ENCODE data around the gene COG2.
"Not testable (repeated sequence)": the region's sequence is repeated elsewhere in the genome, so short reads cannot be mapped to it uniquely, and the experiment has no call there.

COG2 gene, protein sequence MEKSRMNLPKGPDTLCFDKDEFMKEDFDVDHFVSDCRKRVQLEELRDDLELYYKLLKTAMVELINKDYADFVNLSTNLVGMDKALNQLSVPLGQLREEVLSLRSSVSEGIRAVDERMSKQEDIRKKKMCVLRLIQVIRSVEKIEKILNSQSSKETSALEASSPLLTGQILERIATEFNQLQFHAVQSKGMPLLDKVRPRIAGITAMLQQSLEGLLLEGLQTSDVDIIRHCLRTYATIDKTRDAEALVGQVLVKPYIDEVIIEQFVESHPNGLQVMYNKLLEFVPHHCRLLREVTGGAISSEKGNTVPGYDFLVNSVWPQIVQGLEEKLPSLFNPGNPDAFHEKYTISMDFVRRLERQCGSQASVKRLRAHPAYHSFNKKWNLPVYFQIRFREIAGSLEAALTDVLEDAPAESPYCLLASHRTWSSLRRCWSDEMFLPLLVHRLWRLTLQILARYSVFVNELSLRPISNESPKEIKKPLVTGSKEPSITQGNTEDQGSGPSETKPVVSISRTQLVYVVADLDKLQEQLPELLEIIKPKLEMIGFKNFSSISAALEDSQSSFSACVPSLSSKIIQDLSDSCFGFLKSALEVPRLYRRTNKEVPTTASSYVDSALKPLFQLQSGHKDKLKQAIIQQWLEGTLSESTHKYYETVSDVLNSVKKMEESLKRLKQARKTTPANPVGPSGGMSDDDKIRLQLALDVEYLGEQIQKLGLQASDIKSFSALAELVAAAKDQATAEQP

DNA sequence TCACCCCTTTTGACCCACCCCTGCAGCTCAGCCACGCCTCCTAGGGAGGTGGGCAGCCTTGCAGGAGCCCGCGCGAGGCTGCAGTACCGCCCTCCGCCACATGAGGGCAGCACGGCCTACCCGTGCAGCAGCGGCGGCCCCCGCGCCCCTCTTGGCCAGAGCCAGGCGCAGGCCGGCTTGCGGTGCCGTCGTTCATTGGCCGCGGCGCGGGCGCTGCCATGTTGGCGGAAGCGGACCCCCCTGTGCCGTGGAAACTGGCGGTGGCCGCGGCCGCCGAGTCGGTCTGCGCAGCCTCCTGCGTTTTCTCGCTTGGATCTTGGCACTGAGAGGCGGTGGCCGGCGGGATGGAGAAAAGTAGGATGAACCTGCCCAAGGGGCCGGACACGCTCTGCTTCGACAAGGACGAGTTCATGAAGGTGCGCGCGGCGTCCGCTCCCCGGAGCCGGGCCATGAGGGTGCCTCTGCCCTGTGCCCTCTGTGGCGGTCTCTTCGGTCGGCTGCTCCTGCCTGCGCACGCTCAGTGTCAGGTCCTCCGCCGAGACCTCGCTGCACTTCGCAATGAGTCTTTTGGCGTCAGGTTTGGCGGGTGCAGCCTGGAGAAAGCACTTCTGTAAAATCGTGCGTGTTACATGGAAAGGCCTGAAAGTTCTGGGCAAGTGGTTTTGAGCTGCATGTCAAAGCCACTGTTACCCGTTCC lies at the start of gene COG2:
Gene COG2, plus strand, starts transcription at position 219 of the 697 bp plus-strand sequence. Its CDS starts 126 bp downstream, at position 345.
- peak; percentile 98 for DNase-seq

DNA sequence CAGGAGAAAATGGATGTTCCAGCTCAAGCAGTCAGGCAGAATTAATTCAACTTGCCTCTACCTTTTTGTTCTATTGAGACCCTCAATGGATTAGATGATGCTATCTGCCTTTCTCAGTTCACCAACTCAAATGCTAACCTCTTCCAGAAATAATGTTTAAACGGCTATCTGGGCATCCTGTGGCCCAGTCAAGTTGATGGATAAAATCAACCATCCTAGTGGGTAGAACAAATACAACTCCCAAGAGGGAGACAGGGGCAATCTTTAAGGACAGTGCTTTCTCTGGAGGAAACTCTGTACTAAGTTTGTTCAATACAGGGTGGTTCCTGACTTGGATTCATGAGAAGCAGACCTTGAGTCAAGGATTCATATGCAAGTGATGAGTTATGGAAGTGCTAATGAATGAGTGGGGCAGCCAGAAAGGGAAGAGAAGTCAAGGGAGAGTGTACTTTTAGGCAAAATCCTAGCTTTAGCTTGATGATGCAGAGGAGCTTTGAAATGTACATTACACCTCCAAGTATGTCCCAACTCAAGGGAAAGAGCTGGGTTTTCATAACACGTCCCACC lies 49.4 kb upstream of the COG2 start:
- no peak for DNase-seq

DNA sequence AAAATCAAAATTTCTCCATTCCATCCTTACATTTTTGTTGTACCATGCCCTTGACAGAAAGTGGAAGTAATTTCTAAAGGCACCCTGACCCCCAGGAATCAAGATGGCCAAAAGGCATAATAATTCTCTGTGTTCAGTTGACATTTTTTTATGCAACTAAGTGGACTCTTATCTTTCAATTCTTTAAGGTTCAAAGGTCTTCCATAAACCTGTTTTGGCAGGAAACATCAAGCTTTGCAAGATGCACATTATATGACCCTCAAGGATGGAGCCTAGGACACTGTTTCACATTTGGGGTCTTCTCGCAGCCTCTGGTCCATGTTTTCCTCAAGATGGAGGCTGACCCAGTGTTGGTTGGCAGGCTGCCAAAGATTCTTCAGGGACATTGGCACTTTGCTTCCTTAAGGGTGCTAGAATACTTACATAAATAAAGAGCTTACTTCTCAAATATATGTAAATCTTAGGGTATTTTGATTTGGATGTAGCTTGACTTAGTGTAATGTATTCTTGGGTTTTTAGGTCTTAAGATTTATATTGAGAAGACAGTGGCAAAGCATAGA lies 48.0 kb upstream of the COG2 start:
- DNase-seq, result no peak

DNA sequence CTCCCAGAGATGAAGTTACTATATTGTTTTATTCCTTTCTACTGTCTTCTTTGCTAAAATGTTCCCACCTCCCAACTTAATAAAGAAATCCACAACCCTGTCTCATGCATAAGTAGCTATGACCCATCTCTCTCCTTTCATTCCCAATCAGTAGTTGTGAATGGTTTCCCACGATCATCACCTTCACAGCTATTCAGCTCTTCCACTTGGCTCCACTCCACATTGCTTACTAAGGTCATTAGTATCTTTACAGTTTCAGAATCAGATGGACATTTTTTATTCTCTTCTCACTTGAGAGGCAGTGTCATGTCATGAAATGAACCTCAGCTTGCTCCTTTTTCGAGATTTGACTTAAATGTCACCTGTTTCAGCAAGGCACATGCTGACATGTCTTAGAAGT lies 47.1 kb upstream of the COG2 start:
- DNase-seq, result no peak

DNA sequence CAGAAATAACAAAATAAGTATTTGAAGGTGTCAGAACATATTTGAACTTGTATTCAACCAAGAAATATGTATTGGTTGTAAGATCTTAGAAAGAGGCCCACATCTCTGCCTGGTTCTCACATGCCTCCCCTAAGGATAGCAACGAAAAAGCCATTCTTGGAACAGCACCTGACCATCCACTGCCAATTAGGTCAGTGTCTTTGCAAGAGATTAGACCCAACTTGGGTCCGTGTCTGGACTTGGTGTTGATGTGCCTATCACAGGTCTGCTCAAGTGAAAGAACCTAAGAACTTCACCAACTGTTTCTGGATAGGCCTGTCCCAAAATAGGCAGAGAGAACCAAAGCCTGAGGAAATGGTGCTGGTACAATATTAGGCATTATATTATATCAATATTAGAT lies 46.0 kb upstream of the COG2 start:
- no peak for DNase-seq

DNA sequence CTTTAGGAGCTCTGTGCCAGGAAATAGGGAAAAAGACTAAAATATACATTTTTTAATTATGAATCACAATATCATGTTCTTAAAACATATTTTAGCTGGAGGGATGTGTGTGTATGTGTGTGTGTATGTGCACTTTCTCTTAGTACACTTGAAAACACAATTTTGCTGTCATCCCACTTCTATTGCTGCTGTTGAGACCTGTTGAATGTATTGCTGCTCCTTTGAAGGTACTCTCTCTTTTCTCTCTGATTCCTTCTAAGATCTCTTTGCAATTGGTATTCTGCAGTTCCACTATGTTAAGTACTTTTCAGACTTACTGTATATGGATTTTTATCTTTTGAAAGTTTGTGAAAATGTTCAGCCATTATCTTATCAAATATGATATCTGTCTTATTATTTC lies 43.5 kb upstream of the COG2 start:
- DNase-seq, result no peak

DNA sequence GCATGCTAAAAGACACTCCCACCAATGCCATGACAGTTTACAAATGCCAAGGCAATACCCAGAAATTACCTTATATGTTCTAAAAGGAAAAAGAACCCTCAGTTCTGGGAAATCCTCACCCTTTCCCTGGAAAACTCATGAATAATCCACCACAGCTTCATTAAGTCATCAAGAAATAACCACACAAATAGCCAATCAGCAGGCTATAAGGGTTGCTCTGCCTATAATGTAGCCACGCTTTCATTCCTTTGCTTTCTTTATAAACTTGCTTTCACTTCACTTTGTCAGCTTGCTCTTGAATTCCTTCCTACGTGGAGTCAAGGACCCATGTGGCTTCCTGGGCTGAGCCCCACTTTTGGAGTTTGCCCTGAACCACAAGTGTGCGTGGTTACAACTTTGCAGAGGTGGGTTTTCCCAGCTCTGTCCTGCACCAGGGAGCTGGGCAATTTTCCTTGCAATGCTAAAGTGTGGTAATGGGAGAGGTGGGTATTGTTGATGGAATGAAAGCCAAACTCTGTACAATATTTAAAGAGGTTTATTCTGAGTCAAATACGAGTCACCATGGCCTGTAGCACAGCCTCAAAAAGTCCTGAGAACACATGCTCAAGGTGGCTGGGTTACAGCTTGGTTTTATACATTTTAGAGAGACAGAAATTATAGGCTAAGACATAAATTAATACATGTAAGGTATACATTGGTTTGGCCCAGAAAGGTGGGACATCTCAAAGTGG lies 42.2 kb upstream of the COG2 start:
- DNase-seq, result no peak

DNA sequence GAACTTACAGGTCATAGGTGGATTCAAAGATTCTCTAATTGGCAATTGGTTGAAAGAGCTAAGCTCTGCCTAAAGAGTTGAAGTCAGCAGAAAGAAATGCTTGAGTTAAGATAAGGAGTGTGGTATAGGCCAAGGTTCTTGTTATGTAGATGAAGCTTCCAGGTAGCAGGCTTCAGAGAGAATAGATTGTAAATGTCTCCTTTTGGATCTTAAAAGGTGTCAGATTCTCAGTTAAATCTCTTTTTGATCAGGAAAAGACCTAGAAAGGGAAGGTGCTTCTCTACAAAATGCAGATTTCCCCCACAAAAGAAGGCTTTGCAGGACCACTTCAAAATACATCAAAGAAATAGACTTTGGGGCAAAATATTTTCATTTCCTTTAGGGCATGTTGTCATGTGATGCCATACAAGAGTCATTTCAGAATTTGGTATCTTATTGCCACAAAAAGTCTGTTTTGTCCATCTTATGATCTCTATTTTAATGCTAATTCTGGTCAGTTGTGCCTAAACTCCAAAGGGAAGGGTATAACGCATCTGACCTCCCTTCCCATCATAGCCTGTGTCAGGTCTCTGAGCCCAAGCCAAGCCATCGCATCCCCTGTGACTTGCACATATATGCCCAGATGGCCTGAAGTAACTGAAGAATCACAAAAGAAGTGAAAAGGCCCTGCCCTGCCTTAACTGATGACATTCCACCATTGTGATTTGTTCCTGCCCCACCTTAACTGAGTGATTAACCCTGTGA lies 41.5 kb upstream of the COG2 start:
- DNase-seq, result not testable (repeated sequence)

DNA sequence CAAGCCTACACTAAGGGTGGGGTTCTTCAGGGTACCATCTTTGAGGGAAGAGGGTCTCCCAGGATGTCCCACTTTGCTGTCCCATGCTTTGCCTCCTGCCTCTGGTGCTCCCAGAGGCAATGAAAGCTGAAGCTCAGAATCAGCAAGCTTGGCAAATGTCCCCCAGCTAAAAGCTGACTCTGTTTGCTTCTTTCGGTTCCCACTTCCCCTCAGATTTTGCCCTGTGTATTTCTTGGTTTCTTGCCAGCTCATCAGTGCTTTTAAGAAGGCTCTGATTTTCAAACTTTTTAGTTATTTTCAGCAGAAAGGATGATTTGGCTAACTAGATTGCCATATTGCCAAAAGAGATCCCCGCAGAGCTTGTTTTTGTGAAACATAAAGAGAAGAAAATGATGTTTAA lies 33.1 kb upstream of the COG2 start:
- DNase-seq, result no peak

DNA sequence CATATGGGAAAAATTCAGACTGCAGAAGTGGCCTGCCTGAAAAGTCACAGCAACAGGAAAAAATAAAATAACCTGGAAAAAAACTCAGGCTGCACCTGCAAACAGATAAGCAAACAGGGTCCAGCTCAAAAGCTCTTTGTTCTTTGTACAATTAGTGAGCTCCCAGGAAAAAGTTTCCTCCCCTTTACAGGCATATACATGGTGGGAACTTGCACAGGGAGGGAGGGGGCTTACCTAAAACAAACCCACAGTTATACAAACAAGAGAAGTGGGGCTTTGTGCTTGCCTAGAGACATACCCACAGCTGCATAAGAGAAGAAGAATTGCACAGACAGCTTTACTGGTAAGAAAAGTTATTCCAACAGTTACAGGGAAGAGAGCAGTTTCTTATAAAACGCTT lies 31.7 kb upstream of the COG2 start:
- DNase-seq, result no peak

DNA sequence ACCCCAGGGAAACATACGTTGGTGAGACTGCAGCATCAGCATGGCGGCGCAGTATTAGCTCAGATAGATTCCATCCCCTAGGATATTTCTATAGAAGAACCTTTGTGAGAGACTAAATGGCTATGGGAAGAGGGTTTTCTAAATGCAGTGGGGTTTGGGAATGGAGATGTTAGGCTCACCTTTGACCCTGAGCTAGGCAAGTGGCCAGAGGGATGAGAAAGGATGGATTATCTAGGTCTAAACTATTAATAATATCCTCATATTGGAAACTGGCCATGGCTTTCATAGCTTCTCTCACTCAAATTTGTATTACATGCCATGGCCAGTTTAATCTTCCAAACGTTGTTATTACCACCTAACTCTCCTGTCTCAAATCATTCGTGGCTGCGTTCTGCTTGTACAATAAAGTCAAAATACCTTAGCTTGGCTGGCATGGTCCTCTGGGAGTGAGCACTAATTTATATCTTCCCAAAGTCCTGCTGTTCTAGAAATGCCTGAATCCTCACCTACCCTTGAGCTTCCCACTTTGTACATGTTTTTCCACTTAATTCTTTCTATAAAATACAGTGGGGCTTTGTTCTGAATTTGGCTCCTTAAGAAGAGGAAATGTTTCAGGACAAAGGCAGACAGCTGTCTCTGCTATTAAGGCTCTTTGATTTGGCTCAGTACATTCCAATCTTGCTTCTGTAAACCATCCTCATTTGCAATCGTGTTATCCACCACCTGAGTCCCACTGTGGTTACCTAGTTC lies 31.0 kb upstream of the COG2 start:
- DNase-seq, result no peak

DNA sequence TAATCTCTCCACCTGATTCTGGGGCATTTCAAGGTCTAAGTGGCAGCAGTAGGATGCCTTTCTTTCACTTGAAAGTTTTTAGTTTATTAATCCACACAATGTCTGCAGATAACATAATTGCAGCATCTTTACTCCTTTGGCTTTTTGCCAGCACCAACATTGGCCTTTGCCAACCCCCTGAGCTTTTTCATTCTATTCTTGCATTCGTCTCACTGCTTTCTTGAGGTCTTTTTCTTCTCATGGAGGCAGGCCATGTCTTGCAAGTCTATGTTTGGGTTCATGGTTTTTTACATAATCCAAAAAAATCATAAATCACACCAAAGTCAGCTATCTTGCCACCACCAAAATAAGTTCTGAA lies 30.4 kb upstream of the COG2 start:
- no peak for DNase-seq

DNA sequence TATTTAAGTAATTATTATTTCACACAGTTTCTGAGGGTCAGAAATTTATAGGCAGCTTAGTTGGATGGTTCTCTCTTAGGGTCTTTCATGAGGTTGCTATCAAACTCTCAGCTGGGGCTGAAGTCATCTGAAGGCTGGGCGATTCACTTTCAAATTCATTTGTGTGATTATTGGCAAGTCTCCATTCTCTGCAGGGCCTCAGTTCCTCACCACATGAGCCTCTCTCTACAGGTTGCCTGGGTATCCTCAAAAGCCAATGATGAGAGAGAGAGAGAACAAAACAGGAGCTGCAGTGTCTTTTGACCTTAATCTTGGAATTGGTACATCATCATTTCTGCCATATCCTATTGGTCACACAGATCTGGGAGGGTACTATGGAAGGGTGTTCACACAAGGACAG lies 29.6 kb upstream of the COG2 start:
- no peak for DNase-seq

DNA sequence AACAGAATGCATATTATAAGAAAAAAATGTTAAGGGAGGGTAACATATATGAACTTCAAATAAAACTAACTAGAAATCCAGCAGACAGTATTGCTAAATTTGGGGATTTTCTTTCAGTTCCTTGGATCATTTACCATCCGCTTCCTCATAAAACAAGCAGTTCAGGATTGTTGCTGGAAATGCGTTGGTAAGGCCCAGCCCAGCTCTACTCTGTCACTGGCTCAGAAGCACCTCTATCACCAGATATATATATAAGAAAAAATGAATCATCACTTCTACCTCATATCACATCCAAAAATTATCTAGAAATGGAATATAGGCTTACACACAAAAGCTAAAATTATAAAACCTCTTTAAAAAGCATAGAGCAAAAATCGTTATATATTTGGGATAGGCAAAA lies 28.2 kb upstream of the COG2 start:
- DNase-seq, result no peak

DNA sequence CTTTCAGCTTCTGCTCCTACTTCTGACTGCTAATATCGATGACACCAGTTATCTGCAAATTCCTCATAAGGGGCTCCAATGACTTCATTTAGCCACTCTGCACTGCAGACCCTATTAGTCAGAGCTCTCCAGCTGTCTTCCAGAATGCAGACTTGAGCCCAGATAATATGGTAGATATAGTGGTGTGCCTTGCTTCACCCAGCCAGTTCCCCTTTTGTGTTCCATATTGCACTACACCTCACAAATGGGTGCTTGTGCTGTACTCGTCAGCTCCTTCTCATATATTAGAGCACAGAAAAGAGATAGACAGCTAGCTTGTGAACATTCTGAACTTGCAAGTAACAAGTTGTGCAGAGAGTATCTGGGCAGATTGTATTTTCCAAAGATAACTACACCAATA lies 23.7 kb upstream of the COG2 start:
- DNase-seq, result no peak

DNA sequence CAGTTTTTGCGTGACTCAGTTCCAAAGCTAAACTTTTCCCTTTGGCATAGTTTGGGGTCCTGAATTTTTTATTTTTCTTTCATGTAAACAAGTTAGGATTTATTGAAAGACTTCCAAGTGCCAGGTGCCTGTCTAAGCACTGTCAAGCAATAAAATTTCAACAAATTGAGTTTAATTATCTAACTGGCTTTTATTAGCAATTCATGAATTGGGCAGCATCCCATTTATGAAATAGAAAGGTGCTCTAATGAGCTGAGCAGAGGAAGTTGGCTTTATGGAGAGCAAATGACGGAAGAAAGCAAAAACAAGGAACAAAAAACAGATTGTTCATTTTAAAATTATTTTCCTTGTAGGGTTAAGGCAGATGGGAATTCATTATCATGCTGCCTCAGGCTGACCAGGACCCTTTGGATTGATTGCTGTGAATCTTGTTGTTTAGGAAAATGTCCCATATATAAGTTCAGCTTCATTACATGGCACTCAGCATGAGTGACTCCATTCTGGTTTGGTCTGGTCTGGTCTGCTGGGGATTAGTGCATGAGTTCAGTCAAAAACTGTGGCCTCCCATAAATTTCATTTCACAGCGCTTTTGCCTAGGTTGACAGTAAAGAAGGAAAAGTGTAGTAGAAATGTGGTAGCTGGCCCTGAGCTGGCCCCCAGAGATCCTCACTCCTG lies 21.5 kb upstream of the COG2 start:
- no peak for DNase-seq

DNA sequence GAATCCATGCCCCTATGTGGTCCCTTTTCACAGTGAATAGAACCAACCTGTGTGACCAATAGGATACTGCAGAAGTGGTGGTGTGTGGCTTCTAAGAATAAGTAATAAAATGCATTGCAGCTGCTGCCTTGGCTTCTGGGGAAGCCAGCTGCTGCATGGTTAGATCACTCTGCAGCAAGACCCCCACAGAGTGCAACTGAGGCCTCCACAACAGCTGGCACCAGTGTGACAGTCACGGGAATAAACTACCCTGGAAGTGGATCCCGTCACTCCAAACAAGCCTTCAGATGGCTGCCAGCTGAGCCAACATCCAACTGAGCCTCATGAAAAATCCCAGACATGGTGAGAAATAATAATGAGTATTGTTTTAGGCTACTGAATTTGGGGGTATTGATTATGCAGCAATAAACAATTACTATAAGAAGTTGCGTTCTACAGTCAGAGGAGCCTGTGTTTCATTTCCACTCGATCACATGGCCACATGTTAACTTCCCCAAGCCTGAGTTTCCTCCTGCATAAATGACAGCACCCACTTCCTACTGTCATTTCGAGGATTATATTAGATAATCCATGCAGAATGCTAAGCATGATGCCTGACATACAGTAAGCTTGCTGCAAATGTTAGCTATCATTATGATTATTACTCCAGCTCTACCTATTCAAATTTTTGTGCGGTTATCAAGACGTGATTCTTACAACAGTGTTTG lies 20.8 kb upstream of the COG2 start:
- peak; percentile 69 for DNase-seq

DNA sequence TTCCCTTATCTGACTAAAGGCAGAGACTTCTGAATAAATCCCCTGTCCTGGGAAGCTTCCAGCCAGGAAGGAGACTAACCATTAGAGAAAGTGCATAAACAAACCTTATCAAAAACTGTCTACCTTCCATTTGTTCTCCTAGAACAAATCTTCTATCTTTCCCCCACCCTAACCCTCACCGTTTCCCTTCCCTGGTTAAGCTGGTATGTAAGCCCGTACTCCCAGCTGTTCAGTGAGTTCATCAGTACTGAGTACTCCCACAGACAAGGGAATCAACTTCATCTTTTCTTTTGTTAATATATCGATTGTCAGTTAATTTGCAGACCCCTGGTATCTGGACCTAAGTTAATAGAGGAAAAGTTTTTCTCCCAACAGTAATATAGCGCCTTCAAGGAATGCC lies 20.1 kb upstream of the COG2 start:
- no peak for DNase-seq

DNA sequence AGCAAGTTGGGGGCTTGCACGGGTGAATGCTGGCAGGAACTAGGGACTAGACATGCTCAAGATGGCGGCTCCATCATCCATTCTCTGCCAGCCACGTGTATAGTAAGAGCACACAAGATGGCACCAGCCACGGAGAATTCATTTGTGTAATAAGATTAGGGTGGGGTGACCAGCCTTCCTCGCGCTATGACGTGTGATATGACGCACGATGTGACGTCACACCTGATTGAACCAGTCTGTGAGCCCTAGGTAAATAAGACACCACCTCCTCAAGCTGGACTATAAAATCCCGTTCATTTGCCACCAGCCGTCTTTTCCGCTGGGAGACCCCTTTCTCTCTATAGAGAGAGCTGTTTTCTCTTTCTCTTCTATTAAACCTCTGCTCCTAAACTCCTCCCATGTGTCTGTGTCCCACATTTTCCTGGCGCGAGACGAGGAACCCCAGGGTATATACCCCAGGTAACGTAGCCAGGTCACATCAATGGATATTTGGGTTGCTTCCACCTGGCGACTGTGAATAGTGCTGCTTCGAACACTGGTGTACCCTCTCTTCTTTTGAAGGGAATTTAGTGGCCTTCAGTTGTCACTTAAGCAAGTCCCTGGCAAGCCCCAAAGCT lies 18.1 kb upstream of the COG2 start:
- DNase-seq, result no peak

Data from right forelimb (tissue), 1 donor.